ENCODE results near the gene RPL37A.

DNA sequence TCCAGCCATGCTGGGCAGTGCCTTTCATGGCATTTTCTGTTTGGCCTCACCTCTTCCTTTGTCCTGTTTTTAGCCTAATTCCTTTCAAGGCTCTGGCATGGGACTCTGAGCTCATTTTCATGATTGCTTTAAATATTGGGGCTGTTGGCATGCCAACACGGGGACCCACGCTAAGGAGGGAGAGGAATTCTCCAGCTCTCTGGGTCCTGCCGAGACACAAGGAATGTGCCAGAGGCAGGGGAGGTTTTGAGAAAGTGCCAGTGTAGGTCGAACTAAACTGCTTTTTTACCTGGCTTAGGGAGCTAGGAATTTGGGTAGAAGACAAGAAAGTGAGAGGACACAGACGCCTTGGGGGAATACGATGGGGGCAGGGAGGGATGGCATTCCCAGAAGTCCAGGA, 42.3 kb downstream of the RPL37A start:
- no peak for TF ChIP-seq EZH2 (optimal IDR thresholded peaks at IDR 0.05; ENCODE audit: low read depth, low read length)
- TF ChIP-seq, protein P1, sequence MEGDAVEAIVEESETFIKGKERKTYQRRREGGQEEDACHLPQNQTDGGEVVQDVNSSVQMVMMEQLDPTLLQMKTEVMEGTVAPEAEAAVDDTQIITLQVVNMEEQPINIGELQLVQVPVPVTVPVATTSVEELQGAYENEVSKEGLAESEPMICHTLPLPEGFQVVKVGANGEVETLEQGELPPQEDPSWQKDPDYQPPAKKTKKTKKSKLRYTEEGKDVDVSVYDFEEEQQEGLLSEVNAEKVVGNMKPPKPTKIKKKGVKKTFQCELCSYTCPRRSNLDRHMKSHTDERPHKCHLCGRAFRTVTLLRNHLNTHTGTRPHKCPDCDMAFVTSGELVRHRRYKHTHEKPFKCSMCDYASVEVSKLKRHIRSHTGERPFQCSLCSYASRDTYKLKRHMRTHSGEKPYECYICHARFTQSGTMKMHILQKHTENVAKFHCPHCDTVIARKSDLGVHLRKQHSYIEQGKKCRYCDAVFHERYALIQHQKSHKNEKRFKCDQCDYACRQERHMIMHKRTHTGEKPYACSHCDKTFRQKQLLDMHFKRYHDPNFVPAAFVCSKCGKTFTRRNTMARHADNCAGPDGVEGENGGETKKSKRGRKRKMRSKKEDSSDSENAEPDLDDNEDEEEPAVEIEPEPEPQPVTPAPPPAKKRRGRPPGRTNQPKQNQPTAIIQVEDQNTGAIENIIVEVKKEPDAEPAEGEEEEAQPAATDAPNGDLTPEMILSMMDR (IDR thresholded peaks at IDR 0.05; ENCODE audit: low read length): no peak

All from MM.1S (cell line).